ENCODE data around the gene RBPMS2. TPM values are rescaled to one million over a fixed set of nuclear protein-coding genes. Genes with fewer than 3 reads are reported as not detected.

The RBPMS2 gene
- total RNA-seq, 3 donors from 2014 or later, result 0.10 to 0.22 TPM; not detected in 1

- ATAC-seq, result no peak
- Mint-ChIP-seq H3K36me3 (ENCODE audit: insufficient read depth) (peaks cover 16% of the 10 kb centered on the region), H3K4me1 (ENCODE audit: low read depth) (peaks cover 11% of the 10 kb centered on the region), H3K9me3 (no peaks in the 10 kb centered on the region), H3K4me3 (no peak overlapping the region), H3K27me3 (ENCODE audit: low read depth) (no peaks in the 10 kb centered on the region)
- no peak for DNase-seq
Observed at GRCh38 chr15:64691896-64692565, 83.4 kb downstream of the RBPMS2 start.

GRCh38 chr15:64690578-64691296, 84.7 kb downstream of the RBPMS2 start:
- Mint-ChIP-seq H3K4me3 (no peak overlapping the region), H3K4me1 (ENCODE audit: low read depth) (peaks cover 6% of the 10 kb centered on the region), H3K36me3 (ENCODE audit: insufficient read depth) (peaks cover 19% of the 10 kb centered on the region), H3K27me3 (ENCODE audit: low read depth) (no peaks in the 10 kb centered on the region), H3K9me3 (no peaks in the 10 kb centered on the region)
- DNase-seq (no peak), ATAC-seq (no peak)

GRCh38 chr15:64690008-64690407, 85.4 kb downstream of the RBPMS2 start:
- no peaks in the 10 kb centered on the region for H3K9me3 Mint-ChIP-seq
- H3K4me1 Mint-ChIP-seq (ENCODE audit: low read depth), result no peaks in the 10 kb centered on the region
- no peak overlapping the region for H3K4me3 Mint-ChIP-seq
- DNase-seq, result no peak
- no peaks in the 10 kb centered on the region for H3K27me3 Mint-ChIP-seq (ENCODE audit: low read depth)
- ATAC-seq, result no peak
- peaks cover 17% of the 10 kb centered on the region for H3K36me3 Mint-ChIP-seq (ENCODE audit: insufficient read depth)

Other genes with a start within 250 kb of the RBPMS2 start
- 1 to 10 TPM; 1.5 to 2.2 (median 1.6) TPM for gene PIF1, start 50.1 kb upstream of the RBPMS2 start, total RNA-seq
- 10 to 100 TPM in 2 of 3 donors, 1 to 10 TPM in 1; 9.3 to 14.2 (median 13.0) TPM for gene PLEKHO2, start 66.3 kb upstream of the RBPMS2 start, total RNA-seq
- 1 to 10 TPM in 2 of 3 donors, under 1 TPM in 1; 0.63 to 2.4 (median 1.4) TPM for gene ANKDD1A, start 136.3 kb upstream of the RBPMS2 start, total RNA-seq
- gene SPG21, start 214.3 kb upstream of the RBPMS2 start, total RNA-seq, result 10 to 100 TPM; 69.8 to 80.9 (median 72.7) TPM

Data from activated T-cell treated with anti-CD3 and anti-CD28 coated beads, Interleukin-2, amount 50 U/mL, for 4 hours (primary cell).